Right cardiac atrium (tissue), 5 donors: ENCODE measurements around the gene HMX3. TPM values are rescaled to one million over a fixed set of nuclear protein-coding genes. Genes with fewer than 3 reads are reported as not detected.

Source experiments
- ATAC-seq, 2 donors: fragments of 200-7000 bp; cut with Tn5 transposase; one replicate each; pipeline versions ENCODE4 v1.8.0 to v1.9.1; 2020; ENCODE audit warnings: moderate library complexity in 2 of 2, mild to moderate bottlenecking in 1 of 2
- DNase-seq, 3 donors: peaks; one replicate each; pipeline ENCODE4 v3.0.0-alpha.2; 2020
- H3K27ac ChIP-seq: one replicate; pipeline ENCODE4 v1.5.1; 2013; ENCODE audit warnings: mild to moderate bottlenecking, low read length, control low read depth, moderate library complexity
- H3K27me3 ChIP-seq: one replicate; pipeline ENCODE4 v1.6.1; 2013; ENCODE audit not compliant: control insufficient read depth, insufficient read depth
- H3K4me1 ChIP-seq: one replicate; pipeline ENCODE4 v1.6.1; 2013; ENCODE audit warnings: low read length; ENCODE audit not compliant: control insufficient read depth, insufficient read depth
- H3K4me3 ChIP-seq: one replicate; pipeline ENCODE4 v1.5.1; 2013; ENCODE audit warnings: low read length, control low read depth
- H3K9me3 ChIP-seq: one replicate; pipeline ENCODE4 v1.6.1; 2013; ENCODE audit warnings: low read length; ENCODE audit not compliant: control insufficient read depth
- WGBS: extraction: QIAGEN DNeasy Blood & Tissue Kit; methylation state at CpG from one replicate; pipeline ENCODE4 v1.1.7; 2013; 5-methylcytosine and 5-hydroxymethylcytosine counted together
- intact Hi-C, 4 donors: fragments of 100-400 bp; cut with DNase I; formaldehyde crosslinking; loops; one replicate each; pipeline versions ENCODE4 v1.11.0 to v1.14.0; 2022 to 2023
- polyA plus RNA-seq: library from polyadenylated mRNA; stranded (reverse); fragments of 200-250 nt; gene quantifications from one replicate; pipeline ENCODE4 v1.2.3, GENCODE V29; 2013
- total RNA-seq, 4 donors: library from RNA; stranded (reverse); fragmentation: NEBNext Ultra II Directional; extraction: Animal tissue kit (Norgen Biotek cat#: 25700); gene quantifications; one replicate each; pipeline ENCODE4 v1.2.1, GENCODE V29; 2021
- donor health status: healthy with polysubstance abuse.
- donor health status: DM: no; HTN: yes; CAD: no.
- donor health status: DM: no; HTN: no; CAD: no.
- donor health status: DM: no; HTN: yes; CAD: no; lungs with severe emphysema.
- donor health status: DM: yes; HTN: yes; CAD: no.

The HMX3 gene
- total and polyA plus RNA-seq, 5 donors: not detected

DNA sequence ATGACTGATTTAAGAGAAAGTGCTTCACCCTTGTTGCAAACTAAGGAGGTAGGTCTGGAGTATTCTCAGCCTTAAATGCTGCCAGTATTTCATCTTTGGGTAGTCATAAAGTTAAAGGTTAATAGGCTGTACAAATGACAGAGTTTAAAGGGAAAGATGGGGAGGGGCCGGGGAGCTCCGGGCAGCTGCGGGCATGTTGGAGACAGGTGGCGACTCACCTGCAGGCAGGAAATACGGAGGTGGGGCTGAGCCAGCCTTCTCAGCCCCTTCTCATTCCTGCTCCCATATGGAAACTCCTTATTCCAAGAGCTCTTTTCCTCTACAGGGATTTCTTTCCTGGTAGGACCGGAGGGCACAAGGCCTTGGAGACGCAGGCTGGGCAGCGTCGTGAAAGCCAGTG is 31.8 kb upstream of the HMX3 start:
- no peak for DNase-seq
- no peak overlapping the region for H3K4me3 ChIP-seq
- no peak overlapping the region for H3K27ac ChIP-seq
- intact Hi-C loops: no loop called here
- no peaks in the 10 kb centered on the region for H3K27me3 ChIP-seq
- no peaks in the 10 kb centered on the region for H3K4me1 ChIP-seq
- no peak for ATAC-seq
- WGBS: 79% methylated on average over 9 of the region's 9 CpGs
- H3K9me3 ChIP-seq: no peaks in the 10 kb centered on the region

DNA sequence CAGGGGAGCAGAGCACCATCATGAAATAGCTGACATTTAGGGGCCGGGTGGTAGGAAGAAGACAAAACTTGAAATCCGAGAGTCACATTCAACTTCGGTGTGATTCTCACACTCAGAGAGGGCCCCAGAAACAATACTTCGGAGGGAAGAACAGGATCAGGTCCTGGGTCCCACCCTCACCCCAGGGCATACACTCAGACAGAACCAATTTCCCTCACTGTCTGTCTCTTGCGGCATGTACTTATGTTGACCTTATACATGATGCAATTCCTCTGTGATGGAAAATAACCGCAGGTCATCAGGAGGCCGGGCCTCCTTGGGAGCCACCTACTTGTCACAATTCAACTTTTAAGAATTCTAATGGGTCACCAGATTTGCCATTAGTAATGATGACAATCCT is 26.3 kb upstream of the HMX3 start:
- WGBS: 71% methylated on average over 7 of the region's 7 CpGs
- no peaks in the 10 kb centered on the region for H3K4me1 ChIP-seq
- DNase-seq (no peak), ATAC-seq (no peak)
- no peaks in the 10 kb centered on the region for H3K27me3 ChIP-seq
- H3K9me3 ChIP-seq: no peaks in the 10 kb centered on the region
- no peak overlapping the region for H3K27ac ChIP-seq
- intact Hi-C loops: no loop called here
- no peak overlapping the region for H3K4me3 ChIP-seq

DNA sequence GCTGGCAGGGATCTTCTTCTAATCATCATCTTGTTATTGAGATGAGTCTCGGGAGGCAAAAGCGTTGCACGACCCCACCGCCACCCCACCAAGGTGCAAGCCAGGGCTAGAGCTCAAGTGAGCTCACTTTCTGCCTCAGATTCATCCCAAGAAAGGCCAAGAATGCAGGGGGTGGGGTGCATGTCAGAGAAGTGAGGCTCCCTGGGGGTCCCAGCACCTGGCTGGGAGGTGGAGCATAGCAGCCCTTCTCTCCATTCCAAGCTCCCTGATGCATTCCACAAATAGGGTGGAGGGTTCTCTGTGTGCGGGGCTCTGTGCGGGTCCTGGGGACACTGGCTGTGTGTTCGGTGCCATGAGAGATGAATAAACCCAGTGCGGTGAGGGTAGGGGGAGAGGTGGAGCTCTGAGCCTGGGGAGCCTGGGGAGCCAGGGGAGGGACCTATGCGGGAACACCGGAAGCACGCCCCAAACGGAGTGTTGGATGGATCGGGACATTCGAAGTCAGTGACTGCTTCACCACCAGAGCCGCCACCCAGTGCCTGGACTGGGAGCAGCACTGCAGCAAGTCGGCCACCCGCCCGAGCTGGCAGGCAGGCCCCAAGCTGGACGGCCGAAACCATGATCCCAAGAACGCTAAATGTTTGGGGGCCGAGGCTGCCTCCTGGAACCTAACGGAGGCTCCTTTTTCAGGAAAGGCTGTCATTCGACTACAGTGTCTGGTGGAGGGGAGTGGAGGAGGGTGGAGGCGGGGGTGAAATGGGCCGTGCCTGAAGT is 17.9 kb upstream of the HMX3 start:
- ATAC-seq (no peak), DNase-seq (no peak)
- no peaks in the 10 kb centered on the region for H3K4me1 ChIP-seq
- 9% methylated on average over 26 of the region's 26 CpGs for WGBS
- intact Hi-C loops: no loop called here
- H3K4me3 ChIP-seq: no peak overlapping the region
- no peaks in the 10 kb centered on the region for H3K9me3 ChIP-seq
- H3K27ac ChIP-seq: no peak overlapping the region
- no peaks in the 10 kb centered on the region for H3K27me3 ChIP-seq

DNA sequence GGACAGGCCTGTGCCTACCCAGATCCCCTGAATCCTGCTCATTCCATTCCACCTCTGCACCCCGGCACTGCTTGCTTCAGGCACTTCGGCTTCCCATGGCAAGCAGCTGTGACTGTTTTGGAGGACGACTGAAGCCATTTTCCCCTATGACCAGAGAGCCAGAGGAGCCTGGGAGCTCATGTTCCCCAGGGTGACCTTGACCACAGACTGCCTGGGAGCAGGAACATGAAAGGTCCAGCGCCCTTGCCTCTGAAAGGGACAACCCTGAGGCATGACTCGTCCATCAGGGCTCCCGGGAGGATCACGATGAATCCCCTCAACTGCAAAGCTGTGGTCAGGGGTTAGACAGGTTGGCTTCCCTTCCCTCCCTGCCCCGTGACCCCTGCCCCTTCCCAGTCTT is 16.7 kb upstream of the HMX3 start:
- H3K9me3 ChIP-seq: no peaks in the 10 kb centered on the region
- ATAC-seq (no peak), DNase-seq (no peak)
- WGBS: 70% methylated on average over 8 of the region's 8 CpGs
- intact Hi-C loops: no loop called here
- no peaks in the 10 kb centered on the region for H3K27me3 ChIP-seq
- H3K27ac ChIP-seq: no peak overlapping the region
- H3K4me3 ChIP-seq: no peak overlapping the region
- H3K4me1 ChIP-seq: no peaks in the 10 kb centered on the region

DNA sequence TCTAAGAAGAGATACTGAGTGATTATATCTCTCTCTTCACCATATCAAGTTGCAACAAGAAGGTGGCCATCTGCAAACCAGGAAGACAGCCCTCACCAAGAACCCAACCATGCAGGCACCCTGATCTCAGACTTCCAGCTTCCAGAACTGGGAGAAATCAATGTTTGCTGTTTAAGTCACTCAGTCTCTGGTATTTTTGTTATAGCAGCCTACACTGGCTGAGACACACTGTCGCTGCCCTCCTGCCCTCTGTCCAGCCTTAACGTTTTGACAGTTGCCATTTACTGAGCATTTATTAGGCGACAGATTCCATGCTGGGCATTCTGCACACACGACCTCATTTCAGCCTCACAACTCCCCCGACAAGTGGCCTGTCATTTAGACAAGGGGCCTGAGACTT is 9.5 kb upstream of the HMX3 start:
- Histone ChIP-seq H3K9me3 (no peaks in the 10 kb centered on the region), H3K27me3 (peaks cover 2% of the 10 kb centered on the region), H3K4me1 (no peaks in the 10 kb centered on the region), H3K27ac (no peak overlapping the region), H3K4me3 (no peak overlapping the region)
- intact Hi-C loops: no loop called here
- ATAC-seq (no peak), DNase-seq (no peak)
- 69% methylated on average over 5 of the region's 5 CpGs for WGBS

DNA sequence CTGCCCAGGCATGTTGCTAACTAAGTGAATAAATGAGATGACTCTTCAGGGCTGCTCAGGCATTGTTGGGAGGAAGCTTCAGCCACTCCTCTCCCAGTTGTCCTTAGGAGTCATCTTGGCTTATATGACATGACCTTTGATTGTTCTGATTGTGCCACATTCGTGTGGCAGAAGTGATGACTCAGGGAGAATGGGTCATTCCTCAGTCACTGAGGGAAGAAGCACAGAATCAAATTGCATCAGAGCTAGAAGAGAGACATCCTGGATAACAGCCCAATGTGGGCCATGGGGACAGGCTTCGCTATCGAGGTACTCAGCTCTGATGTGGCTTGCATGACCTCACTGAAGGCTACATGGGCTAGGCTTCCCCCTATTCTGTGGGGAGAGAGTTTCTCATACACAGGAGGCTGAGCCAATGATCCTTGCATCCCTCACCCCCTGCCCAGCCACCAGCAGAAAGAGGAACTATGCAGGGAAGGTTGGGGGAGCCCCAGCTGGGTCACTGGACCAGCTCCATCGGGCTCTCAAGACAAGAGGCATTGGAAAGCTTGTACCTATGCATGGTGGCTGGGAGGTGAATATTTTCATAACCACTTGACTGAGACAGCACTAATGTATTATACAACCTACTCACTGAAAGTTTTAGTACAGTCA is 6.0 kb upstream of the HMX3 start:
- ATAC-seq: no peak
- Histone ChIP-seq H3K27me3 (peaks cover 2% of the 10 kb centered on the region), H3K4me3 (no peak overlapping the region), H3K27ac (no peak overlapping the region), H3K4me1 (peaks cover 2% of the 10 kb centered on the region), H3K9me3 (no peaks in the 10 kb centered on the region)
- DNase-seq: no peak
- intact Hi-C loops: loop anchor here in 2 of 4 donors (5.0 to 10.0 kb wide), 3 partner anchors 245 to 433 kb away; no protein-coding TSS in a partner anchor
- 65% methylated on average over 4 of the region's 4 CpGs for WGBS

DNA sequence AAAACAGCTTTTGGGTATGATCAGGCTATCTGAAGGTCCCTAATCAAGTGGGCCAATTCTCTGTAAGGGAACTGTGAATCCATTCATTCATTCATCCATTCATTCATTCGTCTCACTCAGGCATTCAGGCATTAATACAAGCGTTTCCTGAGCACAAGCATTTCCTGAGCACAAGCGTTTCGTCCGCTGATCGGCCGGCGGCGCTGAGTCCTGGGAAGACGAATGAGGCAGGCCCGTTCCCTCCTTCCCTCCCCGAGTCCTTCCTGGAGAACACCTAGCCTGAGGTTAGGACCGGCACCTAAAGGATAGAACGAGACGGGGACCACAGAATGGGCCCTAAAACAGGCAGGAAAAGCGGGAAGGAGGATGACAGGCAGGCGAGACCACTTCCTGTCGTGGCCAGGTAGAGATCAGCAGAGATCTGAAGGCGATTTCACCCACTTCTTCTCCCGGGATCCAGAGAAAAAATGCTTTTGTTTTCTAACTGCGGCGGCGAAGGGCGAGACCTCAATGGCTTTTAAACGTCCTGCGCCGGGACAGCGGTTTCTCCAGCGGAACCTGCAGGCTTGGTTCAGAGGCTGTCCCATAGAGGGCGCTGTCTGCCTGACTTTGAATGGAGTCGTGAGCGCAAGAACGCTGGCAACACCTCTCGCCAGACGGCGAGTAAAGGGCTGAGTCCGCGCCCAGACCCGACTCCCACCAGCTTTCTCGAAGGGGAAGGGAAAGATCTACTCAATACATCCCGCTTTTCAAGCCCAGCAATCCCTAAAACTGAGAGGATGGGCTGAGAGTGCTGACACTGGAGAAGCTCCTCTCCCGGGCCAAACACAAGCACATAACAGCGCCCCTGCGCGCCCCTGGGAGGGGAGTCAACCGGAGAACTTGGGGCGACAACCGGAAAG is 2.9 kb upstream of the HMX3 start:
- DNase-seq (peak; percentile 87 to 93 (median 89)), ATAC-seq (peak; percentile 80 to 82)
- H3K9me3 ChIP-seq: no peaks in the 10 kb centered on the region
- H3K4me1 ChIP-seq: peaks cover 6% of the 10 kb centered on the region
- H3K27ac ChIP-seq: no peak overlapping the region
- H3K4me3 ChIP-seq: peak overlapping the region; percentile 28
- 1% methylated on average over 48 of the region's 48 CpGs for WGBS
- intact Hi-C loops: loop anchor here (2.0 to 10.0 kb wide), 5 partner anchors 242 to 430 kb away; no protein-coding TSS in a partner anchor
- H3K27me3 ChIP-seq: peaks cover 2% of the 10 kb centered on the region

DNA sequence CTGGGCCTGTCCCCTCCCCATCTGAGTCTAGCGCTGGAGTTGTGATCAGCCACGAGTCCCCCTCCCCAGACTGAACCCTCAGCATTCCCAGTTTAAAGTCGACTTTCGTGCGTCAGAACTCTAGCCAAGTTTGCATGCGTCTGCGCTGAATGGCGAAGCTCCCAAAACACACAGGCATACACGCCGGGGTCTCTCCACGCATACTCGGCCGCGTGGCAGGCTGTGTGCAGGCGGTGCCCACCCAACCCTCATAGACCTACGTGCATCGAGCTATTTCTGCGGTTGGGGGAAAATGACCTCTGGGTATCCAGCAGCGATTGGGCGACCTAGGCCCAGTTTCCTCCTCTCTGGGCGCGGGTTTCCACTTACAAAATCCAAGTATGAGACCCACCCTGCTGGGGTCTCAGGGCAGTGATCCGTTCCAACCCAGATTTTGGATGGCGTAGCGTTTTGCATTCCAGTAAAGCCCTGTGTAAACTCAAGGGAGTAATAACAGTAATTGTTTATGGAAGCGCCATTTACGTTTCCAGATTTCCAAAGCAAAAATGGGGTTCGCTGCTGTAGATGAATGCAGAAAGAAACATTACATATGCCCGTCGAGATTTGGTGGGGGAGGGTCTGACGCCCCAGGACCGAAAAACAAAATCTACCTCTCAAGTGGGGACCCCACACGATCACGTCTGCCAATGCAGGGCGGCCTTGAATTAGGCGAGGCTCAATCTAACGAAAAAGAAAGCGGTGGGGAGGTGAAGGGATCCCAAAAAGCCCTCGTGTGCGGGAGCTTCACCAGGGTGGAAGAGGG is 2.0 kb upstream of the HMX3 start:
- 5% methylated on average over 40 of the region's 40 CpGs for WGBS
- intact Hi-C loops: loop anchor here (2.0 to 10.0 kb wide), 5 partner anchors 241 to 429 kb away; no protein-coding TSS in a partner anchor
- DNase-seq (peak in 1 of 3 donors; percentile 18), ATAC-seq (no peak)
- Histone ChIP-seq H3K27ac (no peak overlapping the region), H3K27me3 (no peaks in the 10 kb centered on the region), H3K4me3 (no peak overlapping the region), H3K9me3 (no peaks in the 10 kb centered on the region), H3K4me1 (peaks cover 6% of the 10 kb centered on the region)

DNA sequence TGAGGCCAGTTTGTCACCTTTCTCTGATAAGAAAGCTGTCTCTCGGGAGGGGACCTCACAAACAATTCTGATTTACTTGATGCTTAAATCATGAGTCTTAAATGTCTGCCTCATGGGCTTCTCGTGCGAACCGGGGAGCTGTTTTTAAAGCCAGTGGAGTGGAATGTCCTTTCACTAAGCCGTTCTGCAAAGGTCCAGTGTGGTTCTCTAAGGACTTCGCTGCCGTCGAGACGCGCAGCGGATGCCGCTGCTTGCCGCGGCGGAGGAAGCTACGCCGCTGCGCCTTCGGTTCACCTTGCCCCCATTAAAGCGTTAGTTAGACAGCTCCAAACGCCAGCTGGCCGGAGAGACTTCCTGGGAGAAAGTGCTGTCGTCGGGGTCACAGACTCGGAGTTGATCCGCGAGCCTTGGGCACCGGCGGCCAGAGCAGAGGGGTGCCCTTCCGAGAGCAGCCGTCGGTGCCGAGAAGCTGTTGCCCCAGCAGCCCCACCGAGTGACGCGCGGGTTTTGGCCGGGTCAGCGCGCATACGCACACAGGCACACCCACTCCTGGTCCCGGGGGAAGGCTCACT is 1.3 kb upstream of the HMX3 start:
- Histone ChIP-seq H3K27ac (no peak overlapping the region), H3K9me3 (no peaks in the 10 kb centered on the region), H3K4me3 (no peak overlapping the region), H3K4me1 (peaks cover 6% of the 10 kb centered on the region), H3K27me3 (no peaks in the 10 kb centered on the region)
- peak in 1 of 2 donors; percentile 26 for ATAC-seq
- DNase-seq: peak in 1 of 3 donors; percentile 60
- 2% methylated on average over 42 of the region's 42 CpGs for WGBS
- intact Hi-C loops: loop anchor here in 2 of 4 donors (5.0 to 10.0 kb wide), 3 partner anchors 240 to 428 kb away; no protein-coding TSS in a partner anchor

DNA sequence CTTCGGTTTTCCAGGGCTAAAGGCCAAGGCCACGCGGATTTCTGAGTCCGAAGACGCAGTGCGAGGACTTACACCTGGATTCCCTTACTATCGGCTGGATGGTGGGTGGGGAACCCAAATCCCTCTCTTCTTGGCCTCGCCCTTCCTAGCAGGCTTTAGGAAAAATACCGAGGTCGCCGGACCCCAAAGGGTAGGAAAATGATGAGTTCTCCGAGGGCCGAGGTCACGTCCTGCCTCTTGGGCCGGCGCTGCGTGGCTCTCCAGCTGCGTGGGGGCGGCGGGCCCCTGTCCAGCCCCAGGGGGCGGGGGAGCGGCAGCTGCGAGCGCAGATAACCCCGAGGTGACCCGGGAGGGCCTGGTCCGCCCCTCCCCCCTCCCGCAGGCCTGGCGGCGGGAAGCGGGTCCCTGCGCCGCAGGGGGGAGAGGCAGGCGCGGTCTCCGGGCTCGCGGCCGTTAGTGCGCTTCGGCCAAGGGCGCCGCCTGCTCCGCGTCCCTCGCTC is 805 bp upstream of the HMX3 start:
- Histone ChIP-seq H3K9me3 (no peaks in the 10 kb centered on the region), H3K27ac (no peak overlapping the region), H3K4me3 (no peak overlapping the region), H3K27me3 (no peaks in the 10 kb centered on the region), H3K4me1 (peaks cover 6% of the 10 kb centered on the region)
- intact Hi-C loops: loop anchor here in 2 of 4 donors (5.0 to 10.0 kb wide), 3 partner anchors 240 to 427 kb away; no protein-coding TSS in a partner anchor
- DNase-seq (peak in 1 of 3 donors; percentile 20), ATAC-seq (no peak)
- 1% methylated on average over 46 of the region's 46 CpGs for WGBS
